Measurements from ENCODE around the gene IDI2. TPM values are rescaled to one million over a fixed set of nuclear protein-coding genes. Genes with fewer than 3 reads are reported as not detected.
A peak's percentile ranks its signal among the peaks of the same experiment; 100 is the strongest.

IDI2 gene
- total and polyA plus RNA-seq, 2 of the 13 experiments (the other 11 are each of a cell fraction or from before 2014, with no cell fraction given) = not detected

- no peak for TF ChIP-seq ZBTB40 (IDR thresholded peaks at IDR 0.05)
- peak; percentile 35; the same call in 1 of the 2 replicates for TF ChIP-seq ZBTB40 (CRISPR knock-in tag; IDR thresholded peaks at IDR 0.05)
- 0 out of 2 replicates have a peak, but pooled peaks have one; percentile 30 for TF ChIP-seq SRY (CRISPR knock-in tag; IDR thresholded peaks at IDR 0.05)
- TF ChIP-seq CREB3 (CRISPR knock-in tag; IDR thresholded peaks at IDR 0.05) = peak; percentile 34; the same call in 1 of the 2 replicates
- TF ChIP-seq ATF5 (CRISPR knock-in tag; IDR thresholded peaks at IDR 0.05; ENCODE audit: low read depth) = no peak
- TF ChIP-seq ATF7-NPFF (CRISPR knock-in tag; IDR thresholded peaks at IDR 0.05; ENCODE audit: low read depth) = peak; percentile 55; the same call in 1 of the 2 replicates
- no peak for TF ChIP-seq NONO (IDR thresholded peaks at IDR 0.05)
- TF ChIP-seq NONO (CRISPR knock-in tag; conservative IDR thresholded peaks at IDR 0.05) = peak; percentile 97
- TF ChIP-seq IRX3 (CRISPR knock-in tag; IDR thresholded peaks at IDR 0.05; ENCODE audit: borderline replicate concordance, low read depth) = 0 out of 2 replicates have a peak, but pooled peaks have one; percentile 17
- TF ChIP-seq ARNT2 (CRISPR knock-in tag; IDR thresholded peaks at IDR 0.05; ENCODE audit: low read depth) = peak; percentile 90
- TF ChIP-seq SATB2 (CRISPR knock-in tag; IDR thresholded peaks at IDR 0.05) = peak; percentile 55; the same call in 1 of the 2 replicates
- peak; percentile 99 for TF ChIP-seq DR1 (CRISPR knock-in tag; IDR thresholded peaks at IDR 0.05)
- TF ChIP-seq SCMH1 (CRISPR knock-in tag; IDR thresholded peaks at IDR 0.05; ENCODE audit: borderline replicate concordance) = no peak
- TF ChIP-seq ZXDC (CRISPR knock-in tag; IDR thresholded peaks at IDR 0.05) = no peak
- TF ChIP-seq SIX4 (CRISPR knock-in tag; IDR thresholded peaks at IDR 0.05) = peak; percentile 80
These were observed 23.2 kb upstream of the IDI2 start, which contains the start of gene IDI1 (continued) for GRCh38 chr10:1048732-1049424.
